Subcutaneous adipose tissue (tissue), 4 donors: Measurements from ENCODE around the gene RCSD1. TPM values are rescaled to one million over a fixed set of nuclear protein-coding genes. Genes with fewer than 3 reads are reported as not detected.

Experiments
- total RNA-seq, 4 donors: library from RNA; depleted of rRNA; stranded (reverse); fragments of >200 nt; gene quantifications; one replicate each; pipeline ENCODE4 v1.1.0, GENCODE V29; 2016
- TF ChIP-seq, protein P1 (sequence below): fragments of 450-650 bp; IDR thresholded peaks from one replicate; pipeline ENCODE4 v1.5.1; 2016; ENCODE audit warnings: low read depth, mild to moderate bottlenecking, control low read depth, antibody characterized with exemption, moderate library complexity

Gene RCSD1
- total RNA-seq, 4 donors from 2014 or later = 22.5 to 33.3 (median 28.7) TPM

DNA sequence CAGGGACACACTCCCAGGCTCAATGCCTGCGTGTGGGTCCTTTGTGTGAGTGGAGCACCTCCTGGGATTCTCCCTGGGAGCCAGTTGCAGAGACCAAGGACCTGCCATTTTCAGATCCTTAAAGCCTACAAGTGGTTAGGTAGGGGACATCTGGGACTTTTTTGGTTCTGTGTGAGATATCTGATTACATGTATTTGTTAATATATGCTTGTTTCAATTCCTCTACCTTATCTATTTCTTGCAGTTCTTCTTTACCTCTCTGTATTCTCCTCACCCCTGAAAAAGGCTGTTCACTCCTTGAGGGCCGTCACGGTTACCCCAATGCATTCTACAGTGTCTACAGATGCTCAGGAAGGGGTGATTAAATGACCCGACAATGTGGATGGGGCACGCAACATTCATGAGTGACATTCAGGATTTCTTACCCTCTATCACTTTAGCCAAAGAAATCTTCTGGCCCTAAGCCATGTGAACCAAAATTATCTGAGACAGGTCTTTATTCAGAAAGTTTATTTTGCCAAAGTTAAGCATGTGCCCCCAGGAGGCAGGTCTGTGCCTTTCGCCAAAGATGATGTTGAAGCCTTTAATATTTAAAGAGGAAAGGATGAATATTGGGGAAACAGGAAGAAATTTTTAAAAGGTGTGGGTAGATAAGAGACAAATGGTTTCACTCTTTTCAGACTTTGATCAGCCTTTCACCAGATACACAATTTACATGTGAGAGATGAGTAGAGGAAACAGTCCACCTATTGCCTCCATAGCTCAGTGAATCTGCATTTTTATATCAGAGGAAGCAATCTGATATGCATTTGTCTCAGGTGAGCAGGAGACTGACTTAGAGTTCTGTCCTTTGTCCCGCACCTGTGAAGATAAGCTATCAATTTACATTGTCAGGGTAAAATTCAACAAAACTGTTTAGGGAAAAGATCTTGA is 47.1 kb downstream of the RCSD1 start:
- TF ChIP-seq, protein P1, sequence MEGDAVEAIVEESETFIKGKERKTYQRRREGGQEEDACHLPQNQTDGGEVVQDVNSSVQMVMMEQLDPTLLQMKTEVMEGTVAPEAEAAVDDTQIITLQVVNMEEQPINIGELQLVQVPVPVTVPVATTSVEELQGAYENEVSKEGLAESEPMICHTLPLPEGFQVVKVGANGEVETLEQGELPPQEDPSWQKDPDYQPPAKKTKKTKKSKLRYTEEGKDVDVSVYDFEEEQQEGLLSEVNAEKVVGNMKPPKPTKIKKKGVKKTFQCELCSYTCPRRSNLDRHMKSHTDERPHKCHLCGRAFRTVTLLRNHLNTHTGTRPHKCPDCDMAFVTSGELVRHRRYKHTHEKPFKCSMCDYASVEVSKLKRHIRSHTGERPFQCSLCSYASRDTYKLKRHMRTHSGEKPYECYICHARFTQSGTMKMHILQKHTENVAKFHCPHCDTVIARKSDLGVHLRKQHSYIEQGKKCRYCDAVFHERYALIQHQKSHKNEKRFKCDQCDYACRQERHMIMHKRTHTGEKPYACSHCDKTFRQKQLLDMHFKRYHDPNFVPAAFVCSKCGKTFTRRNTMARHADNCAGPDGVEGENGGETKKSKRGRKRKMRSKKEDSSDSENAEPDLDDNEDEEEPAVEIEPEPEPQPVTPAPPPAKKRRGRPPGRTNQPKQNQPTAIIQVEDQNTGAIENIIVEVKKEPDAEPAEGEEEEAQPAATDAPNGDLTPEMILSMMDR = no peak

DNA sequence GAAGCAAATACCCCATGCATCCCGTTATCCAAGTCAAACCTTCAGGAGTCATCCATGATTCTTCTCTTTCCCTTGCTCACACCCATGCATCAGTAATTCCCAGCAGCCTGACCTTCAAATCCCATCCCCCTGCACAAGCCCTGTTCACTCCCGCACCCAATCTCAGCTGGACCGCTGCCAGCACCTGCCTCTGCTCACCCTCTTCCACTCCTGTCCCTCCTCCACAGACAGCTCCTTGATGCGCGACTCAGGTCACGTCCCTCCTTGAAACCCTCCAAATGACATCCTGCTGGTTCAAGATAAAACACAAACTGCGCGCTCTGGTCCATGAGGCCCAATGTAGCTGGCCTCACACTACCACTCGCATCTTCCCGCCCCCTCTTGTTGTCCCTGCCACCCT is 48.4 kb downstream of the RCSD1 start:
- TF ChIP-seq, protein P1 = no peak

DNA sequence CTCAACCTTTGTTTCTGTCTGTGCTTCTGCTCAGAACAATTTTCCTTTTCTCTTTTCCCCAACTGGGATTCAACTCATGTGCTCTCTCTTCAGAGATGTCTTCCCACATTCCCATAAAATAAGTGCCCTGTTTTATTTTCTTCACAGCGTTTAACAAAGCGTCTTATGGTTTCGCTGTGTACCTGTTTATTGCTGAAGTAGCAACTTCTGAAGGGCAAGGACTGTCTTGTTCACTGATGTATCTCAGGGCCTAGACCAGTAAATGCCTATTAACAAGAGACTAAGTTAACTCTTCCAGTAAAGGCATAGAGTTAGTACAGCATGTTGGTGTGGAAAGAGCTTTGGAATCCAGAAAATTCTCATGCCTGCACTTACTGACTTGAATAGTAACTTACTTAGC is 48.8 kb downstream of the RCSD1 start:
- TF ChIP-seq, protein P1 = no peak

DNA sequence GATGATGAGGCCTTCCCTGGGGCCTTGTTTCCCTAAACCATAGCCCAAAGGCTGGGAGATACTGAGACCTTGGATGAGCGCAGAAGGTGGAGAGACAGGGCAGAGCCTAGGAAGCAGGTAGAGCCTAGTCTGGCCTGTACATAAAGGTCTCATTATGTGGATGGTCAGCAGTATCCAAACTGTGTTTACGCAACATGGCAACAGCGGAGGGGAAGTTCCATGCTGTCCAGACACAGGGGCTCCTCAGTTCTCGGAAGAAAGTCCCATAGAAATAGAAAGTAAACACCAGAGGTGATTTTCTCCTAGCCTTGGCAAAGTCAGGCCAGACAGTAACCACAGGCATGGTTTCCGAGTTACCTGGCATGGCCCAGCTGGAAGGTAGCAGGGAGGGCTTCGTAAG is 49.7 kb downstream of the RCSD1 start:
- TF ChIP-seq, protein P1 = no peak

DNA sequence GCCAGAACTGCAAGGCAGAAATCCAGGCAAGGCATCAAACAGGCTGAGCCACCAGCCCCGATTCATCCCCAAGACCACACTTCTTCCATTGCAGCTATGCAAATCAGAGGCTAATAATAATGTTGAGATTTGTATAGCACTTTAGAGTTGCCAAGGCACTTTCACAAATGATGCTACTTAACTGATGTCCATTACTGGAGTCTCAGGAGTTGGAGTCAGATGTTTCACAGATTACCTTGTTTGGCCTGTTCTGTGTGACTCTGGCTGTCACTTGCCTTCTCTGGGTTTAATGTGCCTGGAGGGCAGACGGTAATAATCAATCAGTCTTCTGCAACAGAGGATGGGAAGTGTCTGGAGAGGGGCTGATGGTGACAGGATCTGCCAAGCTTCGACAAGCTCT is 51.0 kb downstream of the RCSD1 start:
- TF ChIP-seq, protein P1 = no peak

DNA sequence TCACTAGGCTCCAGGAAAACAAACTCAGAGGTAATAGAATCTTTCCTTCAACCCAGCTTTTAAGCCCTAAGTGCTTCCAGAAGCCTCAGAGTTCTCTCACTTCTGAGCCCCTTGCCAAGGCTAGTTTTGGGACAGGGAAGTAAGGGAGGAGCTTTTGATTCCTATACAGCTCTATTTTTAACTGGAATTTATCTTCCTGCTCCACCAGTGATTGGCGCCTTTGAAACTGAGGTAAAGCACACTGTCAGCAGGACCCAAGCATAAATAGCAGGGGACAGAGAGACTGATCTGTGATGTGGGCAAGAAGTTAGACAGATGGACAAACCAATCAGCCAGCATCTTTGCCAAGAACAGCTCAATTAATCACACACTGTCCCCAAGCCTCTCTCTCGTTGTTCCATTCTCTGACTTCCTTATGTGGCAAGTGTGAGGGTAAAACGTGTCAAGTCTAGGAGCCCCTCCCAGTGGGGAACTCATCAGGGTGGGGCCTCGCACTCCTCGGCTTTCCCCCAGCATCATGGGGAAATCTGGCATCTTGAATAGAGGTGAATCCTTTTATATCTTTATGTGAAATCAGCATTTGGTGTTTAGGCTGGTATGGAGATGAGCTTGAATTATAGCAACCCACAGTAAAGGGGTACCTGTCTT is 51.5 kb downstream of the RCSD1 start:
- TF ChIP-seq, protein P1 = no peak

DNA sequence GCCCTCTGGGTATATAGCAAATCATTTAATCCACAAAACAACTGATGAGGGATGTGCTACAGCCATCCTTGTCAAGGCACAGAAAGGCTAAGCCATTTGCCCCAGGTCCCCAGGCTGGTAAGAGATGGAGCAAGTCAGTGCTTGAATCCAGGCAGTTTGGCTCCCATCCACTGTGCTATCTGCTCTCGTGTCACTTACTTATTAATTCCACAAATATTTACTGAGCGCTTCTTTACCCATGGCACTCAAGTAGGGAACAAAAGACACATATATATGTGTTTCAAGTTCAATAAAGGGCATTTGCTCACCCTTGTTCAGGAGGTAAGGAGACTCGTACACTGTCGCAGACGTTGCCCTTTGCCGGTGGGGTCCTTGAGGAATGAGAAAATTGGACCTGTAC is 53.2 kb downstream of the RCSD1 start:
- TF ChIP-seq, protein P1 = no peak
